Measurements from ENCODE around the gene PLCB4.

The PLCB4 gene

DNA sequence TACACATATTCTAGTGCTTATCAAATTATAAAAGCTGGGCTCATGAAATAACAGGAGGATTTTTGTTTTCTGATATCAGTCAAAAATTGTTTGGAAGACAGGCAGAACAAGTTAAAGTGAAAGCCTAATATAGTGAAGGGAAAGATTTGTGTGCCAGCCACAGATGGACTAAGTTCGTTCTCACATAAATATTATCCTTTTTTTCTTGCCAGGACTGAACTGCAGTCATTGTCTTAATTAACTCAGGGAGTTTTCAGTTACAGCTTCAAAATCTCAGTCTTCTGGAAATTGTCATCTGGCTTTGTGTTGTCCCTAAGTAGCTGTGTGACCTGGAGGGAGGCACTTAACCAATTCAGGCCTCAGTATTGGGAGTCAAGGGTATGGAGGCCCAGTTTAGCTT is 40.7 kb downstream of the PLCB4 start:
- DNase-seq: no peak

- no peak for DNase-seq
Measured at GRCh38 chr20:9110365-9110764, 41.5 kb downstream of the PLCB4 start.

DNA sequence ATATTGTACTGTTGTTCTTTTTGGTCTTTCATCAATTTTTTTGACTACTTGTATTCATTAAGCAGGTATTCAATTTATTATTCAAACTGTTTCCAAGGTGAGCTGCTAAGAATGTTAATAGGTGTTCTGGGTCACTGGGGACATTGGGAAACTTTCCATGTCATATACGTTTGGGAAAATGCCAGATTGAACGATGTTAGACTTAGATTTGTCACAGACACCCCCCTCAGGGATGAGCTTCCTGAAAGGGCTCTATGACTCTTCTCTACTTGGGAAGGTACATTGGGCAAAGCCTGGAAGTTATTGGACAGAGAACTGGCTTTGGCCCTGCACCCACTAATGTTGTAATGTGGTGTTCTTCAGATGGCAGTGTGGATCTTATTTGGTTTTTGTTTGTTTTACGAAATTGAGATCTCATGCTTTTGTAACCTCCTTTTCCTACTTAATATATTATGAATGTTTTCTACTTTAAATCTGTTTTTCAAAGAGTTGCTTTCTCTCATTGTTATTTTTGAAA is 42.1 kb downstream of the PLCB4 start:
- DNase-seq: no peak

DNA sequence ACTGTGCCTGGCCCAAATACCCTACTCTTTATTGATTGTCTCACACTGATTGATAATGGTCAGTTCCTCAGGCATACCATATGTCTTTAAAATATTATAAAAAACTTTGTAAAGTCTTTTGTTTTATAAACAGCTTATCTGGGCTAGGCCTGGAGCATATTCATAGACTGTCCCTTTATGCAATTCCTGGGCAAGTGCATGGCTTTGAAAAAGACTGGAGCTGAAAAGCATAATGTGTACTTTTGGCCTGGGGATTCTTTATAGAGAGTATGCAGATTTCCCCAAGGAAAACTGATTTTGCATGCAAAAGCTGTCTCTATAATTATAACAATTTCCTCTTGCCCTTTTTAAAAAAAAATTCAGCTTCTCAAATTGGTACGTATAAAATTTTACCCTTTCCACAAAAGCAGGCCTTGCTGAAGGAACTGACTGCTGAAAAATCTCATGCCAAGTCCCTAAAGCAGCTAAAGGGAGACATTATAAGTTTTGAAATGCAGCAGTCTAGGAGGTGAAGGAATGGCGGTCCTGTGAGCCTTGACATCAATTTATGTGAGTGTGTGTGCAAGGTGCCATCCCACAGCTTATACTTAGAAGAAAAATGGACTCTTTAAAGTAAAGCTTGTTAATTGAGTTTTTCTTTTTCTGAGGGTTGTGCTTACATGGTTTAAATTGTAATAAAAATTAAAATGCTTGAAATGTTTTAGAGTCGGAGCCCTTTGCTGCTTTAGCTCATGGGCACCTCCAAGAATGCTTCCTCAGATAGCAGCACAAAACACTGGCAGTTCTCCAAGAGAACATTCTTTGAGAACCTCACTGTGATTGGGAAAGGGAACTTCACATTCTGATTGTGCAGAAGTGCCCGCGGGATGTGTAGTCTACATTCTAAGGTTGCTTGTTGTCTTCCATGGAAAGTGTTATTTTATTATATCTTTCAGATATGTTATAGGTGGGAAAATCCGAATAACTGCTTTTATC is 43.9 kb downstream of the PLCB4 start:
- no peak for DNase-seq

DNA sequence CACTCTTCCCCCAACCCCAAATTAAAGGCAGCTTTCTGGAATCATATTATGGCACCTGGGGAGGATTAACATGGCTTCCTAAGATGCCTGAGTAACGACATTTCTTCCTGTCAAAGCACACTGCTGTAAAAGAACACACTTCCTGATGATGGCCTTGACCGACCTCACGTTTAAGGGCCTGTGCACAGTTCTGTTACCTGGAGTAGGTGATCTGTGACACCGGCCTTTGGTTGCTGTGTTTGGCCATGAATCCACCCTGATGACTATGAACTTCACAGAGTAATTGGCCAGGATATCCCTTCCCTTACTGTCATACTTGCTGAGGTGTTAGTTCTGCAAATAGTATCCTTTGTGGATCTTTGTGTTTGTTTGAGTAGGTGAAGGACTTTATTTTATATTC is 45.8 kb downstream of the PLCB4 start:
- no peak for DNase-seq

DNA sequence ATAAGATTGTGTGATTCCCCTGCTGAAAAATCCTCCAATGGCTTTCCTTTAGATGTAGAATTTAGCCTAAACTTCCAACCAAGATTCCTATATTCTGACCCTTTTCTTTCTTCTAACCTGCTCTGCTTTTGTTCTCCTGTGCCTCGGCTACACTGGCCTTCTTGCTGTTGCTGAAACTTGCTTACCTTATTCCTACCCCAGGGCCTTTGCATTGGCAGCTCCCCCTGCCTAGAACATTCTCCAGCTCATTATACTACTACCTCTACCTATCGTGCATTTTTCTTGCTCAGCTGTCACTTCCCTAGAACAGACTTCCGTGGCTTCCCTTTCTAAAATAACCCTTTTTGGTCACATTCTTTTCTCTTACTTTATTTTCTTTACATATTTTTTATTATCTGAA is 48.7 kb downstream of the PLCB4 start:
- DNase-seq: no peak

DNA sequence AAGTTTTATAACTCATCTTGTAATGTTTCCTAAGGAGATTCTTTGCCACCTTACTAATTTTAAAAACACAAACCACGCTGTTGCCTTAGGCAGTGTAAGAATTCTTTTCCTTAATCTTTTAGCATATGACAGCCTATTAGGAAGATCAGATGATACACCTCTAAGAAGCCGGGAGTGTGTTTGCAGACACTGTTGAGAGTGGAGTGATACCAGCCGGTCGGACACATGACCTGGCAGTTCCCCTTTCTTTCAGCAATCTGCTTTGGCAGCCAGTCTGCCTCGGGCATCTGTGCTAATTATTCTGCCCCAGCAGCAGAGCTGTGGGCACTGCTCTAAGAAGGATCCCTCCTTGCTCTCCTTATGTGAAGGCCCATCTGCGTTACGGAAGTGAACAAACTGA is 50.9 kb downstream of the PLCB4 start:
- DNase-seq: no peak

DNA sequence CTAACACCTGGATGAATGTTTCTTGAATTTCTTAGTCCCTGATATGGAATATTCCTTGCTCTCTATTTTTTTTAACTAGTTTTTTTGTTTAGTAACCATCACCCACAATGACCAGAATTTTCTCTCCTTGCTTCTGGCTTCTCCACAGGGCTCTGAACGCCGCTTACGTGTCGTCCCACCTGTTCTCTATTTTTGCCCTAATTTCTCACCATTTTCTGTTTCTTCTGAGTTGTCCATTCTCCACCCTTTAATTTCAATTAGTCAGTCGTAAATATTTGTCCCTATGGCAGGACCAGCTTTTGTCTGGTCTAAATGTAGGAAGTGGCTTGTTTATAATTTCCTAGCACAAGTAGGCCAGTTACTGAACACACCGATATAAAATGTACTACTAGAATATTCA is 52.3 kb downstream of the PLCB4 start:
- DNase-seq: no peak

GRCh38 chr20:9122571-9122970 is 53.7 kb downstream of the PLCB4 start:
- no peak for DNase-seq

- no peak for DNase-seq
Measured at GRCh38 chr20:9126527-9126926, 57.6 kb downstream of the PLCB4 start.

DNA sequence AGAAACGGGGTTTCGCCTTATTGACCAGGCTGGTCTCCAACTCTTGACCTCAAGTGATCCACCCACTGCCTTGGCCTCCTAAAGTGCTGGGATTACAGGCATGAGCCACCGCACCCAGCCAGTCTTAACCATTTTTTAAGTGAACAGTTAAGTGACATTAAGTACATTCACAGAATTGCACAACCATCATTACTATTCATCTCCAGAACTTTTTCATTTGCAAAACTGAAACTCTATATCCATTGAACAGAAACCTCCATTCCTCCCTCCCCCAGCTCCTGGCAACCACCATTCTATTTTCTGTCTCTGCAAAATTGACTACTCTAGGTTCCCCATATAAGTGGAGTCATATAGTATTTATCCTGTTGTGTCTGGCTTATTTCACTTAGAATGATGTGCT is 59.7 kb downstream of the PLCB4 start:
- DNase-seq: no peak

GRCh38 chr20:9129756-9130155 is 60.9 kb downstream of the PLCB4 start:
- no peak for DNase-seq

- no peak for DNase-seq
Measured at GRCh38 chr20:9130521-9130920, 61.6 kb downstream of the PLCB4 start.

- DNase-seq: no peak
Measured at GRCh38 chr20:9131841-9132240, 63.0 kb downstream of the PLCB4 start.

GRCh38 chr20:9134346-9134745 is 65.5 kb downstream of the PLCB4 start:
- DNase-seq: no peak

GRCh38 chr20:9136114-9136513 is 67.2 kb downstream of the PLCB4 start:
- DNase-seq: no peak

DNA sequence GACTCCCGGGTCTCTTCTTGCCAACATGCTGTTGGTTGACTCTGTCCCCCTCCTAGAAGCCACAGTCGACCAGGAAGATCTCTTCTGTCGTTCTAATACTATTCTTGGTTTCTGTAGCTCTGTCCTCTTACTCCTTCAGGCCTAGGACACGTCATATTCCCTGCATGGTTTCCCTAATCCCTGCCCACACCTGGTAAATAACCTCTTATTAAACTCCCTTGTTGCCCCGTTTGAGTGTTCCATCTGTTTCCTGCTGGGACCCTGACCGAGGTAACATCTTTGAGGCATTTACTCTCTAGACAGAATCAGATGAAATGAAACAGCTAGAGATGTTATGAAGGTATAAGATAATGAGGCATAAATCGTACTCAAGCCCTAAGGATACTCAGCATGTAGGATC is 68.1 kb downstream of the PLCB4 start:
- DNase-seq: no peak

- DNase-seq: no peak
Measured at GRCh38 chr20:9139106-9139833, 70.4 kb downstream of the PLCB4 start.

DNA sequence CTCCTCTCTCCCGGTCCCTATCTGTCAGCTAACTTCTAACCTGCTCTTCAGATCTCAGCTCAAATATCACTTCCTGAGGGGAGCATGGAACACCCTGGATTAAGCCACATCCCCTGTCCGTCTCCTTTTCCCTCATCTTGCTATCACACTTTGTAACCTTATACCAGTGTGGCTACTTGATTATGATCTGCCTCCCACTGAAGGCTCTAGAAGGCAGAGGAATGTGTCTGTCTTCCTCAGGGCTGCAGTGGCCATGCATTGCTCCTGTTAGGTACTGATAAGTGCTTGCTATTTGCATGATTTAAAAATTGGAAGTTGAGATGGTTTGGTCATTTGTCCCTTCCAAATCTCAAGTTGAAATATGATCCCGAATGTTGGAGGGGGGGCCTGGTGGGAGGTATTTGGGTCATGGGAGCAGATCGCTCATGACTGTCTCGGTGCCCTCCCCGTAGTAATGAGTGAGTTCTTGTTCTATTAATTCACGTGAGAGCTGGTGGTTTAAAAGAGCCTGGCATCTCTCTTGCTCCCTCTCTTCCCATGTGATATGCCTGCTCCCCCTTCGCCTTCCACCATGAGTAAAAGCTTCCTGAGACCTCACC is 71.4 kb downstream of the PLCB4 start:
- DNase-seq: no peak

GRCh38 chr20:9141070-9141469 is 72.2 kb downstream of the PLCB4 start:
- DNase-seq: no peak

DNA sequence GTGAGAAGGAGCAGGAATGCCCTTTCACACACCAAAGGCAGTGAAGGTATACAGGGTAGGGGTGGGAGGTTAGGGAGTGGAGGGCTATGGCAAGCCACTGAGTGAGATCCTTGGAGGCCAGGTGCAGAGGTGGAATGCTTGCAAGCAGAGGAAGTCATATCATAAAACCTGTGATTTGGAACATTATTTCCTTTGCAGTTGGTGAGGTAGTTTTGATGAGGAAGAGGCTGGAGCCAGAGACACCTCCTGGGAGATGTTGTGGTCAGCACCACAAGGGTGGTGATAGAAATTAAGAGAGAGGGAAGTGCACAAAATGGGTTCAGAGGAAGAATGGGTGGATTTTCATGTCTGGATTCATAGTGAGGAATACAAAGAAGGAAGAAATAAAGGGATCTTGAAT is 73.0 kb downstream of the PLCB4 start:
- DNase-seq: no peak

DNA sequence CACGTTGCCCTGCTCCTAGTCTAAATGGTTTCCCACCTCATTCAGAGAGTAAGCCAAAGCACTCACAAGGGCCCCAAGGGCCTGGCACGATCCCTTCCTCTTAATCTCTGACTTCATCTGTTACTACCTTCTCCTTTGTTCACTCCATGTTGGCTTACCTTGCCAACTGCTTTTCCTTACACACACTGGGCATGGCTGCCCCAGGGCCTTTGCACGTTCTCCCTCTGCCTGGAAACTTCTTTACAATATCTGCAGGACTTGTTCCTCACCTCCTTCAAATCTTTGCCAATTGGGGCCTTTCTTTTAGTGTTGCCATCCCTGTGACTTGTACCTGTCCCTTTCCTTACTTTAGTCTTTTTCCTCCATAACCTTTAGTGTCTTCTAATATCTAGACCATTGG is 73.9 kb downstream of the PLCB4 start:
- no peak for DNase-seq

- DNase-seq: no peak
Measured at GRCh38 chr20:9143926-9144325, 75.0 kb downstream of the PLCB4 start.

DNA sequence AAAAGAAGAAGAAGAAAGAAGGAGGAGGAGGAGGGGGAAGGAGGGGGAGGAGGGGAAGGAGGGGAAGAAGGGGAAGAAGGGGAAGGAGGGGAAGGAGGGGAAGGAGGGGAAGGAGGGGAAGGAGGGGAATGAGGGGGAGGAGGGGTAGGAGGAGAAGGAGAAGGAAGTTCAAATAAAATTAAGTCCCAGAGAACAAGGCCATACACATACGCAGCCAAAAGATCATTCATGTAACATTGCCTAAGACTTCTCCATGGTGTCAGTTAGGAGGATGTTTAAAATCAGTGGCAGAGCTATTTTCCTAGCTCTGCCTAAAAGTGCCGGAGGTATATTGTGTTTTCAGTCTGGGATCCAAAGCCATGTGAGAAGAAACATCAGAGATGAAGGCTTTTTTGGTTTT is 75.8 kb downstream of the PLCB4 start:
- no peak for DNase-seq
